ENCODE results near the gene SEMA5B. TPM values are rescaled to one million over a fixed set of nuclear protein-coding genes. Genes with fewer than 3 reads are reported as not detected.

Gene SEMA5B
- polyA plus RNA-seq, 1 donor (not counting 4 experiments of a cell fraction or from before 2014, with no cell fraction given) = 0.04 TPM

DNA sequence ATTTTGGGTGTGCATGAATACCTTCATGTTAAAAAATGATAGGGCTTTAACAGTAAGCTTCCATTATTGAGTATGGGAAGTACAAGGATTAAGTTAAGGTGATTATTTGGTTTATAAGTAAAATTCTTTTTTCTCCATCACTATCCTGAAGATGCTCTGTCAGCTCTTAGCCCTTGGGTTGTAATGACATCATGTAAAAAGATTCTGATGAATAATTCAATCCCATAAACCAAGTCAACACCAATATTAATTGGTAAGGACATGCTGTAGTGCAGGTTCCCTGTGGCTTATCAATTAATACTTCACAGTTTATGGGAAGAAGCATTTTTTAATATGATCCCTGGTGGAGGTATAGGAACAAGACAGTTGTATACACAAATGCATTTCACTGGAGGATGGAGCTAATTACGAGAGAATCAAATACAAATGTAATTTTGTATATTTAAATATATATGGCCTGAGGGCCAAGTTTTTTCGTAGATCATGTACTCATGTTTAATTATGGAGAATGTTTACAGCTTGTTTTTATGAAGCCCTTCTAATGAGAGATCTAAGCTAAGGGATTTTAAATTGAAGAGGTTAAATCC, 145.1 kb downstream of the SEMA5B start:
- no peak overlapping the region for H3K4me2 ChIP-seq (ENCODE audit: control insufficient read depth, extremely low read depth, insufficient read depth, low read depth, low read length)
- no peaks in the 10 kb centered on the region for H3K9me3 ChIP-seq (ENCODE audit: control insufficient read depth, low read depth, low read length)
- H3K36me3 ChIP-seq (ENCODE audit: control insufficient read depth in 2 of 2, extremely low read depth in 1 of 2, insufficient read depth in 2 of 2, low read length in 2 of 2) = no peaks in the 10 kb centered on the region
- FAIRE-seq (no peak), DNase-seq (ENCODE audit: low read depth, low spot score) (no peak)
- no peak overlapping the region for H2AFZ ChIP-seq (ENCODE audit: control insufficient read depth, low read length)
- H4K20me1 ChIP-seq (ENCODE audit: control insufficient read depth, extremely low read depth, insufficient read depth, low read length) = no peaks in the 10 kb centered on the region
- H3K27me3 ChIP-seq (ENCODE audit: control insufficient read depth, extremely low read depth, insufficient read depth, low read length) = no peaks in the 10 kb centered on the region
- dilution Hi-C loops (cut with MboI; ENCODE audit: extremely low pct_ligation_motif_present, low sequenced_read_pairs) = no loop called here
- no peak overlapping the region for H3K4me3 ChIP-seq (ENCODE audit: control insufficient read depth in 2 of 3, extremely low read depth in 1 of 3, insufficient read depth in 2 of 3, low read depth in 1 of 3, low read length in 3 of 3)
- no peaks in the 10 kb centered on the region for H3K9me1 ChIP-seq (ENCODE audit: control insufficient read depth, extremely low read depth, insufficient read depth, low read length)
- no peaks in the 10 kb centered on the region for H3K79me2 ChIP-seq (ENCODE audit: control insufficient read depth, insufficient read depth, low read length)
- no peak overlapping the region for H3K9ac ChIP-seq (ENCODE audit: control insufficient read depth, extremely low read depth, insufficient read depth, low read length)
- TF ChIP-seq, protein P1, sequence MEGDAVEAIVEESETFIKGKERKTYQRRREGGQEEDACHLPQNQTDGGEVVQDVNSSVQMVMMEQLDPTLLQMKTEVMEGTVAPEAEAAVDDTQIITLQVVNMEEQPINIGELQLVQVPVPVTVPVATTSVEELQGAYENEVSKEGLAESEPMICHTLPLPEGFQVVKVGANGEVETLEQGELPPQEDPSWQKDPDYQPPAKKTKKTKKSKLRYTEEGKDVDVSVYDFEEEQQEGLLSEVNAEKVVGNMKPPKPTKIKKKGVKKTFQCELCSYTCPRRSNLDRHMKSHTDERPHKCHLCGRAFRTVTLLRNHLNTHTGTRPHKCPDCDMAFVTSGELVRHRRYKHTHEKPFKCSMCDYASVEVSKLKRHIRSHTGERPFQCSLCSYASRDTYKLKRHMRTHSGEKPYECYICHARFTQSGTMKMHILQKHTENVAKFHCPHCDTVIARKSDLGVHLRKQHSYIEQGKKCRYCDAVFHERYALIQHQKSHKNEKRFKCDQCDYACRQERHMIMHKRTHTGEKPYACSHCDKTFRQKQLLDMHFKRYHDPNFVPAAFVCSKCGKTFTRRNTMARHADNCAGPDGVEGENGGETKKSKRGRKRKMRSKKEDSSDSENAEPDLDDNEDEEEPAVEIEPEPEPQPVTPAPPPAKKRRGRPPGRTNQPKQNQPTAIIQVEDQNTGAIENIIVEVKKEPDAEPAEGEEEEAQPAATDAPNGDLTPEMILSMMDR (optimal IDR thresholded peaks at IDR 0.05 in 1 of 3, IDR thresholded peaks at IDR 0.05 in 1 of 3, conservative IDR thresholded peaks at IDR 0.05 in 1 of 3; ENCODE audit: extremely low read depth in 1 of 3, insufficient read depth in 2 of 3, low read length in 3 of 3) = no peak
- TF ChIP-seq EZH2 (IDR thresholded peaks at IDR 0.05; ENCODE audit: low read length) = no peak
- H3K27ac ChIP-seq (ENCODE audit: control insufficient read depth, insufficient read depth, low read length) = no peak overlapping the region
- no peaks in the 10 kb centered on the region for H3K4me1 ChIP-seq (ENCODE audit: control insufficient read depth, extremely low read depth, insufficient read depth, low read length)

DNA sequence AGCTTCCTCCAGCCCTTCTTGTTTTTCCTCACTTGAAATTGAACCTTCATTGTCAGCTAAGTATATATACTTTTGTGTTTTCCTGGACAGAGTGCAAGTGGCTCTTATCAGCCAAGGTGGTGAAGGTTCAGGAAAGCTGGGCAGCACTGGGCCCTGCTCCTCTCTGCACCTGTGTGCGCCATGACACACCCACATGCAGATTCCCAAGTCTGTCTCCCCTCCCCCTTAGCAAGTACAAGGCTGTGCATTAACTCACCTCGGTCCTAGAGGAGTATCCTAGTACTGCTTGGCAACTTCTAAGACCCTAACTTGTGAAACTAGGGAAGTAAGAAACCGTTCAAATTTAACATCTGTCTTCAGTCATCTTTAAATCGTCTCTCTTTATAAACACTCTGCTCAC, 146.9 kb downstream of the SEMA5B start:
- Histone ChIP-seq H3K9me3 (ENCODE audit: control insufficient read depth, low read depth, low read length) (no peaks in the 10 kb centered on the region), H3K27me3 (ENCODE audit: control insufficient read depth, extremely low read depth, insufficient read depth, low read length) (no peaks in the 10 kb centered on the region), H2AFZ (ENCODE audit: control insufficient read depth, low read length) (no peak overlapping the region), H3K79me2 (ENCODE audit: control insufficient read depth, insufficient read depth, low read length) (no peaks in the 10 kb centered on the region), H4K20me1 (ENCODE audit: control insufficient read depth, extremely low read depth, insufficient read depth, low read length) (no peaks in the 10 kb centered on the region), H3K9me1 (ENCODE audit: control insufficient read depth, extremely low read depth, insufficient read depth, low read length) (no peaks in the 10 kb centered on the region), H3K9ac (ENCODE audit: control insufficient read depth, extremely low read depth, insufficient read depth, low read length) (no peak overlapping the region), H3K36me3 (ENCODE audit: control insufficient read depth in 2 of 2, extremely low read depth in 1 of 2, insufficient read depth in 2 of 2, low read length in 2 of 2) (no peaks in the 10 kb centered on the region), H3K27ac (ENCODE audit: control insufficient read depth, insufficient read depth, low read length) (no peak overlapping the region), H3K4me3 (ENCODE audit: control insufficient read depth in 2 of 3, extremely low read depth in 1 of 3, insufficient read depth in 2 of 3, low read depth in 1 of 3, low read length in 3 of 3) (no peak overlapping the region), H3K4me2 (ENCODE audit: control insufficient read depth, extremely low read depth, insufficient read depth, low read depth, low read length) (no peak overlapping the region), H3K4me1 (ENCODE audit: control insufficient read depth, extremely low read depth, insufficient read depth, low read length) (no peaks in the 10 kb centered on the region)
- TF ChIP-seq EZH2 (IDR thresholded peaks at IDR 0.05; ENCODE audit: low read length) = no peak
- TF ChIP-seq, protein P1 (optimal IDR thresholded peaks at IDR 0.05 in 1 of 3, IDR thresholded peaks at IDR 0.05 in 1 of 3, conservative IDR thresholded peaks at IDR 0.05 in 1 of 3; ENCODE audit: extremely low read depth in 1 of 3, insufficient read depth in 2 of 3, low read length in 3 of 3) = no peak
- DNase-seq (ENCODE audit: low read depth, low spot score) = no peak
- dilution Hi-C loops (cut with MboI; ENCODE audit: extremely low pct_ligation_motif_present, low sequenced_read_pairs) = no loop called here
- no peak for FAIRE-seq
